Skin epidermis (tissue), 12 donors: ENCODE results near the gene DVL1.
"Not testable (repeated sequence)": the region's sequence is repeated elsewhere in the genome, so short reads cannot be mapped to it uniquely, and the experiment has no call there.

ENCODE experiments used
- H3K27ac ChIP-seq, 21 experiments: fragments of 200-600 bp; sonication (generic) in 11 of 21; one replicate each; pipeline ENCODE4 v1.5.0; 2020; ENCODE audit warnings: mild to moderate bottlenecking in 3 of 21, inconsistent platforms in 2 of 21, moderate library complexity in 2 of 21
- H3K4me3 ChIP-seq, 7 experiments: fragments of 200-600 bp; sonication (generic) in 2 of 7; one replicate each; pipeline ENCODE4 v1.5.0; 2020; ENCODE audit warnings: inconsistent platforms in 2 of 7, mild to moderate bottlenecking in 2 of 7, moderate library complexity in 1 of 7

DVL1 gene

DNA sequence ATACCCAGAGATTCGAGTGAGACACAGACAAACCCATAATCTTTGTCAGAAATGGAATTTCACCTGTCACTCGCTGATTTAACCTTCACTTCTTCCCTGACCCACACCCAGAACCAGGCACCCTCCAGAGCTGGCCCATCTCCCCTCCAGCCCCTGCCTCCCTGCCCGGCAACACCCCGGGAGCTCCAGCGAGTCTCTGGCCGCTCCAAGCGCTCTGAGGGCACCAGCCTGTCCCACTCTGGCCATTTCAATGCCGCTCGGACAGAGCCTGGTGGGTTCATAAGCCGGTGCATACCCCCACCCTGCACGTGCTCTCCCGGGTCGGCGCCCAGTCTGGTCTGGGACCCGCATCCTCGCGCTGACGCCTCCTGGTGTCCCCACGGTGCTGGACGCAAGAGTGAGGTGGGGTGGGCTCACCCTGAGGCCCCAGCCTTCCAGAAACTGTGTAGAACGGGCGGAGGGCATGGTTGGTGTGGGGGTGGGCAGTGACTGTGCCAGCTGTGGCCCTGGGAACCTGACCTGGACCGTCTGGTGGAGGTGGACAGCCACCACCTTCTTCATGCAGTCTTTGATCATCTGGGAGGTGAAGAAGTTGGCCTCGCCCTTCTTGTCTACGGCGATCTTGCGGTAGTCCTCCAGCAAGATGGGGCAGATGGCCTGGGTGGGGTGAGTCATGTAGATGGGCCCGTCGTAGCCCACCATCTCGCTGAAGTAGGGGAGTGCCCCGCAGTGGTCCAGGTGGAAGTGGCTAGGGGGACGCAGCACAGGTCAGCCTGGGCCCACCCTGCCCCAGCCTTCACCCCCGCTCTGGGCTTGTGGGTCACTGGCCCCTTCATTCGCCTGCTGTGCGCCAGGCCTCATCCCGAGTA lies 30.2 kb downstream of the DVL1 start:
- peak overlapping the region in 6 of 21 experiments; percentile 13 to 62 (median 30) for H3K27ac ChIP-seq

DNA sequence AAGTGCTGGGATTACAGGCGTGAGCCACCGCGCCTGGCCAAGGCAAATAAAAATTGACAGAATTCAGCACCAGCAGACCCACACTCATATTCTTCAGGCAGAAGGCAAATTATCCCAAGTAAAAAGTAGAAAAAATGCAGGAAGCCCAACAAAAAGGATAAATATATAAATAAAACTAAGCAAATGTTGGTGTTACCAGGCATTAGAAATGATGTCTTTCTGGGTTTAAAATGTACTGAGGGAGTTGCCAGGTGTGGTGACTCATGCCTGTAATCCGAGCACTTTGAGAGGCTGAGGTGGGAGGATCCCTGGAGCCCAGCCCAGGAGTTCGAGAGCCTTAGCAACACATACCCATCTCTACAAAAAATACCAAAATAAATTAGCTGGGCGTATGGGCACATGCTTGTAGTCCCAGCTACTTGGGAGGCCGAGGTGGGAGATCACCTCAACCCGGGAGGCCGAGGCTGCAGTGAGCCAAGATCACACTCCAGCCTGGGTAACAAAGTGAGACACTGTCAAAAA lies 31.0 kb downstream of the DVL1 start:
- no peak overlapping the region for H3K4me3 ChIP-seq
- peak overlapping the region in 4 of 21 experiments; percentile 19 to 69 (median 28) for H3K27ac ChIP-seq

More for the DNA sequence above, 30.2 kb downstream of the DVL1 start:
- no peak overlapping the region for H3K4me3 ChIP-seq

DNA sequence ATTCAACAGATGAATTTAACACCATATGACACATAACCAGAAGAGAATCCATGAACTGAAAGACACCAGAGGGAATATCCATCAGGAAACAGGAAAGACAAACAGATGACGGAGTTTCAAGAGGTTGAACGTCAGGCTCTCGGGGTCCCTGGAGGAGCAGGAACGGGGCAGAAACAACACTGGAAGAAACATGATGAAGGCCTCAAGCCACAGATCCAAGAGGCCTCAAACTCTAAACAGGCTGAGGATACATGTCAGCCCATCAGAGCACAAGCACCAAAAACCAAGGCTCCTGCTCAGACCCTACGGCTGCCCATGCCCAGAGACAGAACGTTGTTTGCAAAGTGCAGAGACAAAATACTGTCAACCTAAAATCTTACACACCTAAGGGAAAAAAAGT lies 31.8 kb downstream of the DVL1 start:
- H3K27ac ChIP-seq: peak overlapping the region in 2 of 21 experiments; percentile 19 to 69
- H3K4me3 ChIP-seq: no peak overlapping the region

DNA sequence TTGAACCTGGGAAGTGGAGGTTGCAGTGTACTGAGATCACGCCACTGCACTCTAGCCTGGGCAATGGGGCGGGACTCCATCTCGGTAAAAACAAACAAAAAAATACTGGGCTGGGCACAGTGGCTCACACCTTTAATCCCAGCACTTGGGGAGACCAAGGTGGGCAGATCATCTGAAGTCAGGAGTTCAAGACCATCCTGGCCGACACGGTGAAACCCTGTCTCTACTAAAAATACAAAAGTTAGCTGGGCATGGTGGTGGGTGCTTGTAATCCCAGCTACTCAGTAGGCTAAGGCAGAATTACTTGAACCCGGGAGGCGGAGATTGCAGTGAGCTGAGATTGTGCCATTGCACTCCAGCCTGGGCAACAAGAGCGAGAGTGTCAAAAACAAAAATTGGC lies 33.0 kb downstream of the DVL1 start:
- H3K27ac ChIP-seq: not testable (repeated sequence)

GRCh38 chr1:1315435-1315954 lies 33.7 kb downstream of the DVL1 start:
- no peak overlapping the region for H3K27ac ChIP-seq
- no peak overlapping the region for H3K4me3 ChIP-seq

More for the DNA sequence above, 33.0 kb downstream of the DVL1 start:
- H3K4me3 ChIP-seq: not testable (repeated sequence)

DNA sequence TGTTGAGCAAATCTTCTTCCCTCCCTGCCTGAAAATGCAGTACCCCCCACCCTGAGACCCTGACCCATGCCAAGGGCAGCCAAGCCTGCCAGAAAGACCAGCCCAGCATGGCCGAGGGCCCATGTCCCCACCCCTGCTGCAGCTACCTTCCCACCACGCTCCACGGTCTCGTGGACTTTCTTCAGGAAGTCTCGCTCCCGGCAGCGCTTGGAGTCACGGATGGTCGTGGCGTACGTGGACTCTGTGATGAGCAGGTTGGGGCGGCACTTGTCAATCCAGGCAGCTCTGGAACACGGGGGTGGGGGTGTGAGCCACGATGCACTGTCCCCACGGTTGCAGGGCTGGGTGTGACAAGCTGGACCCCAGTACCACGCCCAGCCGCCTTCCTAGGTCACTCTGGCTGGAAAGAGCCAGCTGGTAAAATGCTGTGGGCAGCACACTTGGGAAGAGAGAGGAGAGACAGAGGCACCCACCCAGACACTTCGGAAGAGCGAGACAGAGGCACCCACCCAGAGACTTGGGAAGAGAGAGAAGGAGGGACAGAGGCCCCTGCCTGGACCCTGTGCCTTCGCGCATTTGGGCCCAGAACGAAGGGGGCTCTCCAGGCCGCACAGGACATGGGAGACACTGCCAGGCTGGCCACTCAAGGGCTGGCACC lies 34.4 kb downstream of the DVL1 start:
- Histone ChIP-seq H3K4me3 (no peak overlapping the region), H3K27ac (no peak overlapping the region)

DNA sequence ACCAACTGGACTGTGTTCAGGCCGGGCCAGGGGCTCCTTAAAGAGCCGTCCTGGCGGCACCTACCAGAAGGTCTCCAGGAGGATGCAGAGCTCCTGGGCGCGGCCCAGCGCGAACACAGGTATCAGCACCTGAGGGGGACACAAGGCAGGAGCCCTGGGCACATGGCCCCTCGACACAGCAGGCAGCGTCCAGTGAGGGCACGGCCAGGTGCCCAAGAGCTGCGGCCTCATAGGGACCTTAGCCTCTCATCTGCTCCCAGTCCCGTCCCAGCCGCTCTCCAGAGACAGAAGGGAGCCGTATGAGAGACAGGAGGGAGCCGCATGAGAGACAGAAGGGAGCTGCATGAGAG lies 35.0 kb downstream of the DVL1 start:
- no peak overlapping the region for H3K27ac ChIP-seq
- H3K4me3 ChIP-seq: no peak overlapping the region

DNA sequence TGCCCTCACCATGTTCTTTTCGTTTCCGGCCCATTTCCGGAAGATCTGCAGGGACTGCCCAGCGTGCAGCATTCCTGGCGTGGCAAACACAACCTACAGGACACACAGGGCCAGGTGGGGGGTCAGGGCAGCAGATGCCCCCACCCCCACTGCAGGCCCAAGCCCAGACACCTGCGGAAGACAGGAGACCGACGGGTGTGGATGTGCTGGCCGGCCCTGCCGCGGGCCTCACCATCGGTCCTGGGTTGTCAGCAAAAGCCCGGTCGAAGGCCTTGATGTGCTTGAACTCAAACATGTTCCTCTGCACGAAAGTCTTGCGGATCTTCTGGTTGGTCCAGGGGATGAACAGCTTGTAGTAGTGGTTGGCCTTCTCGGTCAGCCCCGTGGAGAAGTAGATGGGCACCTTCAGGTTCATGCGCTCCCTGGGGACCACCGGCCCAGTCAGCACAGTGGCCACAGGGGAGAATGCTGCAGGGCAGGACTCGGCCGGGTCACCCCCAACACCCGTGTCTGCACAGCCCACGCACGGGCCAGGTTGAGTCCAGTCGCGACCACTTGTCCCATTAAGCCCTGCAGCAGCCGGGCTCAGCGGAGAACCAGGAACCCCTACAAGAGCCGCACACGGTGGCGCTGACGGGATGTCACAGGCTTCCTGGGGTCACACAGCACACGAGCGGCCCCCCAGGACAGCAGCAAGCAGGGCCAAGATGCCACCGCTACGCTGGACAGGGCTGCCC lies 35.5 kb downstream of the DVL1 start:
- H3K4me3 ChIP-seq: no peak overlapping the region

GRCh38 chr1:1312450-1313314 lies 36.5 kb downstream of the DVL1 start:
- H3K4me3 ChIP-seq: no peak overlapping the region
- H3K27ac ChIP-seq: no peak overlapping the region

More for the DNA sequence above, 35.5 kb downstream of the DVL1 start:
- no peak overlapping the region for H3K27ac ChIP-seq

- Histone ChIP-seq H3K27ac (peak overlapping the region in 8 of 21 experiments; percentile 1 to 97 (median 24)), H3K4me3 (no peak overlapping the region)
These were observed 37.8 kb downstream of the DVL1 start for GRCh38 chr1:1311107-1312104.

DNA sequence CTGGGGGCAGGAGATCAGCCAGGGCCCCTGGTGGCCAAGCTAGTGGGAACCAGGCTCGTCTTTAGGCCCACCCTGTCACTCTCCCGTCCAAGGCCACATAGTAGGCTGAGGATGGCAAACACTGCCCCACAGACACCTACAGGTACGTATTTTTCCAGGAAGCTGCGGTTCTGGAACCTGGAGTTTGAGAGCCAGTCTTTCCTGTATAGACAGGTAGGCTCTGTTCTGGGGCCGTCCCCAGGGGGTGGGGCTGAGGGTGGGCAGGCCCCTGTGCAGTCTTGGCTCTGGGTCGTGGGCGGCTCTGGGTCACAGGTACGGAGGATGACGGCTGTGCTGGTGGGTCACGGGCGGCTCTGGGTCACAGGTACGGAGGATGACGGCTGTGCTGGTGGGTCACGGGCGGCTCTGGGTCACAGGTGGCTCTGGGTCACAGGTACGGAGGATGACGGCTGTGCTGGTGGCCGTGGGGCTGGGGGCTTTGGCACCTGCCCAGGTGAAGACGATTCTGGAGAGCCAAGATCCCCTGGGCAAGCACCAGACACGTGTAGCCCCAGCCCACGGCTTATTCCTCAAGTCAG lies 38.7 kb downstream of the DVL1 start:
- Histone ChIP-seq H3K27ac (peak overlapping the region in 16 of 21 experiments; percentile 23 to 97 (median 92)), H3K4me3 (peak overlapping the region in 2 of 7 experiments; percentile 90)

- H3K27ac ChIP-seq: peak overlapping the region in 16 of 21 experiments; percentile 23 to 97 (median 92)
- peak overlapping the region in 4 of 7 experiments; percentile 81 to 92 (median 90) for H3K4me3 ChIP-seq
These were observed 39.2 kb downstream of the DVL1 start for GRCh38 chr1:1310109-1310385.

DNA sequence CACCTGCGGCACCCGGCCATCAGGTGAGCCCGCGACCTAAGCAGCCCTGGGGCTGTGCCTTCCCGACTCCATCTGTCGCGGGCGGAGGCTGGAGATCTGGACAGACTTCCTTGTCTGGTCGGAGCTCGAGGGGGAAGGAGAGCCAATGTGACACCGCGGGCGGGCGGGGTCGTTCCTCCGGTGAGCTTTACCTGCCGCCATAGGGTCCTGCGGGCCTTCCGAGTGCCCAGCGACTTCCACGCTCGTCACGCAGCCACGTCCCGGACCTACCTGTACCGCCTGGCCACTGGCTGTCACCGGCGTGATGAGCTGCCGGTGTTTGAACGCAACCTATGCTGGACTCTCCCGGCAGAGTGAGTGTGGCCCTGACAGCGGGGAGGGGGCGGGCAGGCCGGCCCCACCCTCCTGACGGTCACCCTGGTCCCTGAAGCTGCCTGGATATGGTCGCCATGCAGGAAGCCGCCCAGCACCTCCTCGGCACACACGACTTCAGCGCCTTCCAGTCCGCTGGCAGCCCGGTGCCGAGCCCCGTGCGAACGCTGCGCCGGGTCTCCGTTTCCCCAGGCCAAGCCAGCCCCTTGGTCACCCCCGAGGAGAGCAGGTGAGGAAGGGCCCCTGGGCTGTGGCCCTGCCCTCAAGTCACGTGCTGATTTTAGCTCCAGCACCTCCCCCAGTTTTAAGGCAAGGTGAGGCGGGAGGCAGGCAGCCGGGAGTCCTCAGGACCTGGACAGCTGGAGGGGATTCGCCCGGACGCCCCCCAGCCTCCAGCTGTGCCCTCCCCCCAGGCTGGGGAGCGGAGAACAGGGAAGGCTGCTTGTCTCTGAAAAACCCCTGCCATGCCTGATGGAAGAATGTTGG lies 39.7 kb downstream of the DVL1 start:
- Histone ChIP-seq H3K27ac (peak overlapping the region in 20 of 21 experiments; percentile 77 to 97 (median 92)), H3K4me3 (peak overlapping the region; percentile 75 to 92 (median 90))

DNA sequence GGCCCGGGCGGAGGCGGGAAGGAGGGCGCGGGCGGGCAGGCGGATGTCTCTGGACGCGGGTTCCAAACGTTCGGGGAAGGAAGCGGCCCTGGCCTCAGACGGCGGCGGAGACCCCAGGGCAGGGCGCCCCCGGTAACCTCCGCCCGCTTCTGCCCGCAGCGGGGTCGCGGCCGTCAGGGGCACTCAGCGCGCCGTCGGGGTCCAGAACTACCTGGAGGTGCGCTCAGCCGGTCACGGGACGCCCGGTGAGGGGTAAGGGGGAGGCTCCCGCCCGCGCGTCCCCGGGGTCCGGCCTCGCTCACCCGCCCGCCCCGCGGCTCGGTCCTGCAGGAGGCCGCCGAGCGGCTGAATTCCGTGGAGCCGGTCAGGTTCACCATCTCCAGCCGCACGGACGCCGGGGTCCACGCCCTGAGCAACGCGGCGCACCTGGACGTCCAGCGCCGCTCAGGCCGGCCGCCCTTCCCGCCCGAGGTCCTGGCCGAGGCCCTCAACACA lies 40.4 kb downstream of the DVL1 start:
- Histone ChIP-seq H3K4me3 (peak overlapping the region; percentile 75 to 92 (median 90)), H3K27ac (peak overlapping the region; percentile 77 to 97 (median 92))

DNA sequence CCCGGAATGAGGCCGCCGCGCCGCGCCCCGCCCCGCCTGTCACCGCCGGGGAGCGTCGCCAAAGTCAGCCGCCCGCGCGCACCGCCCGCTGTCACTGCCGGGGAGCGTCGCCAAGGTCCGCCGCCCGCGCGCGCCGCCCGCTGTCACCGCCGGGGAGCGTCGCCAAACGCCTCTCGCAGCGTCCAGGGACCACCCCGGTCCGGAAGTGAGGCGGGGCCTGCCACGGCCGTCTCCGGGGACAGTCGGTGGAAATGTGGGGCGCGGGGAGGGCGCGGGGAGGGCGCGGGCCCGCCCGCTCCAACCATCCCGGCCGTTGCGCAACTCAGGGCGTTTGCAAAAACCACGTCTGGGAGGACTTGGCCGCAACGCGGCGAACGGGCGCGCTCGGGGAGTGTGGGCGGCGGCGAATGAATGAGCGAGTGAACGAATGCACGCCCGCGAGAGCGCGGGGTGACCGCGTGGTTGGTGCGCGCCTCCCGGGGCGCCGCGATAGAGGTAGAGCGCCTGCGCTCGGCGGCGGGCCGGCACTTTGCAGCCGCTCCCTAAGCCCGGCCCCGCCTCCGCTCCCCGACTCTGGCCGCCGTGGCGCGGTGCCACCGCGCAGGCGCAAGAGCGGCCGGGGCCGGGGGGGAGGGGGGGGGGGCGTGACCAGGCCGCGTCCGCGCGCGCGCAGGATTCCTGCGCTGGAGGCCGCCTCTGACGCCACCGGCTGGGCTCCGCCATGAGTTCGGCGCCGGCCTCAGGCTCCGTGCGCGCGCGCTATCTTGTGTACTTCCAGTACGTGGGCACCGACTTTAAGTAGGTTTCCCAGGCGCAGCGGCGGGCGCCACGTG lies 41.1 kb downstream of the DVL1 start, which contains the start of the genes ACAP3 and PUSL1:
Gene ACAP3, minus strand, starts transcription at position 8 of the 833 bp plus-strand sequence. CDS start 115 bp downstream, outside the sequence.
Gene PUSL1, plus strand, starts transcription at position 675 of the 833 bp plus-strand sequence. Its CDS starts 47 bp downstream, at position 722.
- Histone ChIP-seq H3K4me3 (peak within 1 kb of the TSS; percentile 75 to 92 (median 90)), H3K27ac (peak within 1 kb of the TSS; percentile 81 to 97 (median 92))
